AG09309 (cell line): Measurements from ENCODE around the gene DTNBP1.
"Not testable (repeated sequence)": the region's sequence is repeated elsewhere in the genome, so short reads cannot be mapped to it uniquely, and the experiment has no call there.

Experiments used
- DNase-seq: peaks from one replicate; pipeline ENCODE4 v3.0.0-alpha.2; 2010; ENCODE audit warnings: low read depth
- H3K4me3 ChIP-seq: 2 replicates; pipeline ENCODE4 v1.5.1; 2011; ENCODE audit warnings: mild to moderate bottlenecking, low read depth, low read length, moderate library complexity; ENCODE audit not compliant: control insufficient read depth
- CTCF ChIP-seq: IDR thresholded peaks from 2 replicates; pipeline ENCODE4 v1.5.1; 2011; ENCODE audit warnings: mild to moderate bottlenecking, low read depth, low read length, inconsistent platforms; ENCODE audit not compliant: insufficient read depth, control insufficient read depth; ENCODE audit errors: missing control alignments

DTNBP1 gene

GRCh38 chr6:15658181-15658744, 4.6 kb downstream of the DTNBP1 start:
- no peak overlapping the region for H3K4me3 ChIP-seq
- no peak for DNase-seq
- no peak for TF ChIP-seq CTCF

- H3K4me3 ChIP-seq: no peak overlapping the region
- no peak for DNase-seq
- TF ChIP-seq CTCF: no peak
Observed at GRCh38 chr6:15657290-15657689, 5.5 kb downstream of the DTNBP1 start.

- TF ChIP-seq CTCF: no peak
Observed at GRCh38 chr6:15656145-15656544, 6.7 kb downstream of the DTNBP1 start.

GRCh38 chr6:15654250-15654649, 8.6 kb downstream of the DTNBP1 start:
- no peak for TF ChIP-seq CTCF
- H3K4me3 ChIP-seq: no peak overlapping the region
- no peak for DNase-seq

More at GRCh38 chr6:15656145-15656544, 6.7 kb downstream of the DTNBP1 start:
- no peak for DNase-seq
- H3K4me3 ChIP-seq: no peak overlapping the region

- H3K4me3 ChIP-seq: no peak overlapping the region
- TF ChIP-seq CTCF: no peak
- DNase-seq: no peak
Observed at GRCh38 chr6:15653581-15653980, 9.2 kb downstream of the DTNBP1 start.

- not testable (repeated sequence) for DNase-seq, H3K4me3 ChIP-seq
Observed at GRCh38 chr6:15650004-15650559, 12.7 kb downstream of the DTNBP1 start.

GRCh38 chr6:15644904-15645303, 17.9 kb downstream of the DTNBP1 start:
- no peak for TF ChIP-seq CTCF
- DNase-seq: no peak
- no peak overlapping the region for H3K4me3 ChIP-seq
